HEK293 (cell line): ENCODE data around the gene NMNAT3.

Experiments
- ELK4 ChIP-seq: IDR thresholded peaks from 2 replicates; pipeline ENCODE4 v1.6.1; 2011; ENCODE audit warnings: mild to moderate bottlenecking, low read depth, low read length, borderline replicate concordance
- HOXD13 ChIP-seq: sonication (generic); formaldehyde crosslinking; IDR thresholded peaks from 2 replicates; pipeline ENCODE4 v1.8.0; 2022; ENCODE audit warnings: missing genetic modification reagents, borderline replicate concordance
- IKZF3 ChIP-seq: fragments of 450-650 bp; IDR thresholded peaks from 2 replicates; pipeline ENCODE4 v1.5.0; 2018; ENCODE audit warnings: missing biosample characterization, mild to moderate bottlenecking, missing genetic modification characterization, moderate library complexity
- KLF8 ChIP-seq: fragments of 450-650 bp; formaldehyde crosslinking; IDR thresholded peaks from 2 replicates; pipeline ENCODE4 v1.5.1; 2016; ENCODE audit warnings: missing biosample characterization, missing genetic modification characterization
- KLF9 ChIP-seq: fragments of 450-650 bp; formaldehyde crosslinking; IDR thresholded peaks from 2 replicates; pipeline ENCODE4 v1.5.1; 2016; ENCODE audit warnings: missing biosample characterization, missing genetic modification characterization, low read depth
- MEIS1 ChIP-seq: sonication (generic); formaldehyde crosslinking; IDR thresholded peaks from 2 replicates; pipeline ENCODE4 v1.8.1; 2022; ENCODE audit warnings: missing genetic modification reagents, mild to moderate bottlenecking, borderline replicate concordance
- MYNN ChIP-seq: fragments of 450-650 bp; formaldehyde crosslinking; IDR thresholded peaks from 2 replicates; pipeline ENCODE4 v1.5.1; 2016; ENCODE audit warnings: missing biosample characterization, missing genetic modification characterization, borderline replicate concordance
- OSR2 ChIP-seq: fragments of 450-650 bp; formaldehyde crosslinking; IDR thresholded peaks from 2 replicates; pipeline ENCODE4 v1.5.1; 2016; ENCODE audit warnings: missing biosample characterization, missing genetic modification characterization
- RBAK ChIP-seq: fragments of 450-650 bp; formaldehyde crosslinking; IDR thresholded peaks from 2 replicates; pipeline ENCODE4 v1.5.1; 2016; ENCODE audit warnings: missing biosample characterization, missing genetic modification characterization
- SCRT2 ChIP-seq: fragments of 450-650 bp; formaldehyde crosslinking; IDR thresholded peaks from 2 replicates; pipeline ENCODE4 v1.5.1; 2016; ENCODE audit warnings: missing biosample characterization, missing genetic modification characterization
- TCF7L2 ChIP-seq: IDR thresholded peaks from 2 replicates; pipeline ENCODE4 v1.6.1; 2011; ENCODE audit warnings: low read depth, mild to moderate bottlenecking, inconsistent platforms, low read length, moderate library complexity, borderline replicate concordance
- TSHZ1 ChIP-seq: fragments of 450-650 bp; formaldehyde crosslinking; IDR thresholded peaks from 2 replicates; pipeline ENCODE4 v1.5.1; 2016; ENCODE audit warnings: missing biosample characterization, missing genetic modification characterization, borderline replicate concordance
- ZEB2 ChIP-seq: fragments of 450-650 bp; formaldehyde crosslinking; IDR thresholded peaks from 2 replicates; pipeline ENCODE4 v1.5.1; 2016; ENCODE audit warnings: missing biosample characterization, missing genetic modification characterization
- ZFP3 ChIP-seq: fragments of 450-650 bp; formaldehyde crosslinking; IDR thresholded peaks from 2 replicates; pipeline ENCODE4 v1.5.1; 2016; ENCODE audit warnings: low read depth, missing biosample characterization, missing genetic modification characterization
- ZFP37 ChIP-seq: fragments of 450-650 bp; formaldehyde crosslinking; IDR thresholded peaks from 2 replicates; pipeline ENCODE4 v1.5.1; 2016; ENCODE audit warnings: missing biosample characterization, missing genetic modification characterization
- ZNF10 ChIP-seq: fragments of 450-650 bp; formaldehyde crosslinking; IDR thresholded peaks from 2 replicates; pipeline ENCODE4 v1.5.1; 2017; ENCODE audit warnings: missing biosample characterization, missing genetic modification characterization
- ZNF132 ChIP-seq: fragments of 450-650 bp; formaldehyde crosslinking; IDR thresholded peaks from 2 replicates; pipeline ENCODE4 v1.5.1; 2017; ENCODE audit warnings: missing biosample characterization, missing genetic modification characterization, borderline replicate concordance
- ZNF148 ChIP-seq: fragments of 450-650 bp; formaldehyde crosslinking; IDR thresholded peaks from 2 replicates; pipeline ENCODE4 v1.5.0; 2017; ENCODE audit warnings: missing biosample characterization, missing genetic modification characterization, borderline replicate concordance
- ZNF155 ChIP-seq: fragments of 450-650 bp; formaldehyde crosslinking; IDR thresholded peaks from 2 replicates; pipeline ENCODE4 v1.5.1; 2016; ENCODE audit warnings: missing biosample characterization, missing genetic modification characterization
- ZNF169 ChIP-seq: fragments of 450-650 bp; formaldehyde crosslinking; IDR thresholded peaks from 2 replicates; pipeline ENCODE4 v1.5.1; 2016; ENCODE audit warnings: missing biosample characterization, missing genetic modification characterization
- ZNF214 ChIP-seq: fragments of 450-650 bp; formaldehyde crosslinking; IDR thresholded peaks from 2 replicates; pipeline ENCODE4 v1.5.1; 2017; ENCODE audit warnings: missing biosample characterization, mild to moderate bottlenecking, missing genetic modification characterization, borderline replicate concordance
- ZNF223 ChIP-seq: fragments of 450-650 bp; formaldehyde crosslinking; IDR thresholded peaks from 2 replicates; pipeline ENCODE4 v1.5.1; 2016; ENCODE audit warnings: missing biosample characterization, missing genetic modification characterization
- ZNF416 ChIP-seq: fragments of 450-650 bp; formaldehyde crosslinking; IDR thresholded peaks from 2 replicates; pipeline ENCODE4 v1.5.1; 2016; ENCODE audit warnings: missing biosample characterization, missing genetic modification characterization
- ZNF473 ChIP-seq: fragments of 450-650 bp; formaldehyde crosslinking; IDR thresholded peaks from 2 replicates; pipeline ENCODE4 v1.5.1; 2017; ENCODE audit warnings: missing biosample characterization, missing genetic modification characterization
- ZNF510 ChIP-seq: fragments of 450-650 bp; formaldehyde crosslinking; IDR thresholded peaks from 2 replicates; pipeline ENCODE4 v1.5.1; 2018; ENCODE audit warnings: mild to moderate bottlenecking, missing genetic modification characterization, missing biosample characterization; ENCODE audit not compliant: insufficient replicate concordance
- ZNF544 ChIP-seq: fragments of 450-650 bp; formaldehyde crosslinking; IDR thresholded peaks from 2 replicates; pipeline ENCODE4 v1.5.0; 2017; ENCODE audit warnings: missing biosample characterization, missing genetic modification characterization
- ZNF623 ChIP-seq: fragments of 450-650 bp; formaldehyde crosslinking; IDR thresholded peaks from 2 replicates; pipeline ENCODE4 v1.5.1; 2016; ENCODE audit warnings: missing biosample characterization, missing genetic modification characterization
- ZNF639 ChIP-seq: fragments of 450-650 bp; formaldehyde crosslinking; IDR thresholded peaks from 2 replicates; pipeline ENCODE4 v1.5.1; 2016; ENCODE audit warnings: missing biosample characterization, missing genetic modification characterization
- ZNF658 ChIP-seq: fragments of 450-650 bp; formaldehyde crosslinking; IDR thresholded peaks from 2 replicates; pipeline ENCODE4; 2016; ENCODE audit warnings: missing biosample characterization, missing genetic modification characterization
- ZNF664 ChIP-seq: fragments of 450-650 bp; formaldehyde crosslinking; IDR thresholded peaks from 2 replicates; pipeline ENCODE4 v1.5.1; 2016; ENCODE audit warnings: missing biosample characterization, missing genetic modification characterization
- ZNF701 ChIP-seq: fragments of 450-650 bp; formaldehyde crosslinking; IDR thresholded peaks from 2 replicates; pipeline ENCODE4 v1.5.1; 2016; ENCODE audit warnings: missing biosample characterization, missing genetic modification characterization
- ZNF707 ChIP-seq: fragments of 450-650 bp; formaldehyde crosslinking; IDR thresholded peaks from 2 replicates; pipeline ENCODE4 v1.5.1; 2016; ENCODE audit warnings: missing biosample characterization, missing genetic modification characterization
- ZSCAN23 ChIP-seq: fragments of 450-650 bp; formaldehyde crosslinking; IDR thresholded peaks from 2 replicates; pipeline ENCODE4 v1.5.1; 2016; ENCODE audit warnings: missing biosample characterization, missing genetic modification characterization

The NMNAT3 gene

GRCh38 chr3:139533781-139534454 lies 143.9 kb downstream of the NMNAT3 start (continued):
- TF ChIP-seq IKZF3 (tag by site-specific recombination), result peak; percentile 84
- no peak for TF ChIP-seq OSR2 (tag by site-specific recombination)
- no peak for TF ChIP-seq ZNF214
- no peak for TF ChIP-seq ZSCAN23 (tag by site-specific recombination)
- TF ChIP-seq ZNF623 (tag by site-specific recombination), result no peak
- no peak for TF ChIP-seq ZNF416 (tag by site-specific recombination)
- TF ChIP-seq ELK4, result no peak
- TF ChIP-seq MEIS1 (CRISPR knock-in tag), result no peak
- TF ChIP-seq ZNF664, result no peak
- no peak for TF ChIP-seq ZNF544 (tag by site-specific recombination)
- no peak; the same call in 1 of the 2 replicates for TF ChIP-seq ZEB2 (tag by site-specific recombination)
- TF ChIP-seq ZNF658 (tag by site-specific recombination), result no peak
- peak; percentile 44; the same call in 1 of the 2 replicates for TF ChIP-seq KLF8
- TF ChIP-seq ZNF132 (tag by site-specific recombination), result no peak
- TF ChIP-seq ZFP3 (tag by site-specific recombination), result no peak
- TF ChIP-seq ZNF473 (tag by site-specific recombination), result no peak
- TF ChIP-seq ZNF223 (tag by site-specific recombination), result no peak
- no peak for TF ChIP-seq ZNF155 (tag by site-specific recombination)
- TF ChIP-seq RBAK (tag by site-specific recombination), result no peak
- no peak for TF ChIP-seq KLF9 (tag by site-specific recombination)
- TF ChIP-seq ZNF510 (tag by site-specific recombination), result no peak
- no peak for TF ChIP-seq ZNF10 (tag by site-specific recombination)
- peak; percentile 59; the same call in 1 of the 2 replicates for TF ChIP-seq SCRT2 (tag by site-specific recombination)
- peak; percentile 53; the same call in 1 of the 2 replicates for TF ChIP-seq HOXD13 (CRISPR knock-in tag)
- no peak for TF ChIP-seq ZFP37
- no peak for TF ChIP-seq ZNF148
- no peak for TF ChIP-seq MYNN (tag by site-specific recombination)
- no peak for TF ChIP-seq TSHZ1 (tag by site-specific recombination)
- no peak for TF ChIP-seq ZNF639 (tag by site-specific recombination)
- no peak for TF ChIP-seq ZNF701 (tag by site-specific recombination)
- no peak for TF ChIP-seq ZNF707 (tag by site-specific recombination)
- no peak; the same call in 1 of the 2 replicates for TF ChIP-seq TCF7L2
- no peak for TF ChIP-seq ZNF169
